ENCODE data around the gene CCDC141.

CCDC141 gene

GRCh38 chr2:178917555-178917954, 132.4 kb downstream of the CCDC141 start:
- FAIRE-seq (no peak), DNase-seq (ENCODE audit: insufficient read length, low spot score) (no peak)
- no peak for TF ChIP-seq POLR2A (IDR thresholded peaks at IDR 0.05; ENCODE audit: low read depth, low read length)

GRCh38 chr2:178915423-178916173, 134.3 kb downstream of the CCDC141 start:
- no peak for DNase-seq (ENCODE audit: insufficient read length, low spot score)
- TF ChIP-seq POLR2A (IDR thresholded peaks at IDR 0.05; ENCODE audit: low read depth, low read length) = no peak
- no peak for FAIRE-seq

GRCh38 chr2:178914259-178914849, 135.6 kb downstream of the CCDC141 start:
- DNase-seq (ENCODE audit: insufficient read length, low spot score) = peak; percentile 40
- no peak for TF ChIP-seq POLR2A (IDR thresholded peaks at IDR 0.05; ENCODE audit: low read depth, low read length)
- peak; percentile 98 for FAIRE-seq

GRCh38 chr2:178913049-178913441, 136.9 kb downstream of the CCDC141 start:
- no peak for DNase-seq (ENCODE audit: insufficient read length, low spot score)
- no peak for FAIRE-seq
- no peak for TF ChIP-seq POLR2A (IDR thresholded peaks at IDR 0.05; ENCODE audit: low read depth, low read length)

- DNase-seq (ENCODE audit: insufficient read length, low spot score) (no peak), FAIRE-seq (peak; percentile 55)
- TF ChIP-seq POLR2A (IDR thresholded peaks at IDR 0.05; ENCODE audit: low read depth, low read length) = no peak
Measured at GRCh38 chr2:178912416-178913048, 137.4 kb downstream of the CCDC141 start.

- TF ChIP-seq POLR2A (IDR thresholded peaks at IDR 0.05; ENCODE audit: low read depth, low read length) = no peak
- no peak for FAIRE-seq
- DNase-seq (ENCODE audit: insufficient read length, low spot score) = no peak
Measured at GRCh38 chr2:178911039-178911438, 138.9 kb downstream of the CCDC141 start.

- DNase-seq (ENCODE audit: insufficient read length, low spot score) = no peak
- TF ChIP-seq POLR2A (IDR thresholded peaks at IDR 0.05; ENCODE audit: low read depth, low read length) = no peak
- FAIRE-seq = no peak
Measured at GRCh38 chr2:178910005-178910404, 139.9 kb downstream of the CCDC141 start.

GRCh38 chr2:178909507-178909906, 140.4 kb downstream of the CCDC141 start:
- DNase-seq (ENCODE audit: insufficient read length, low spot score) (no peak), FAIRE-seq (no peak)
- no peak for TF ChIP-seq POLR2A (IDR thresholded peaks at IDR 0.05; ENCODE audit: low read depth, low read length)

GRCh38 chr2:178908810-178909209, 141.1 kb downstream of the CCDC141 start:
- no peak for FAIRE-seq
- no peak for TF ChIP-seq POLR2A (IDR thresholded peaks at IDR 0.05; ENCODE audit: low read depth, low read length)
- no peak for DNase-seq (ENCODE audit: insufficient read length, low spot score)

GRCh38 chr2:178905261-178905660, 144.7 kb downstream of the CCDC141 start:
- no peak for DNase-seq (ENCODE audit: insufficient read length, low spot score)
- no peak for FAIRE-seq
- no peak for TF ChIP-seq POLR2A (IDR thresholded peaks at IDR 0.05; ENCODE audit: low read depth, low read length)

- TF ChIP-seq POLR2A (IDR thresholded peaks at IDR 0.05; ENCODE audit: low read depth, low read length) = no peak
- peak; percentile 15 for FAIRE-seq
Measured at GRCh38 chr2:178899656-178900055, 150.3 kb downstream of the CCDC141 start.

GRCh38 chr2:178895872-178896271, 154.1 kb downstream of the CCDC141 start:
- TF ChIP-seq POLR2A (IDR thresholded peaks at IDR 0.05; ENCODE audit: low read depth, low read length) = no peak
- no peak for DNase-seq (ENCODE audit: insufficient read length, low spot score)
- peak; percentile 20 for FAIRE-seq

More at GRCh38 chr2:178899656-178900055, 150.3 kb downstream of the CCDC141 start:
- no peak for DNase-seq (ENCODE audit: insufficient read length, low spot score)

GRCh38 chr2:178895171-178895570, 154.8 kb downstream of the CCDC141 start:
- FAIRE-seq (no peak), DNase-seq (ENCODE audit: insufficient read length, low spot score) (no peak)
- no peak for TF ChIP-seq POLR2A (IDR thresholded peaks at IDR 0.05; ENCODE audit: low read depth, low read length)

- DNase-seq (ENCODE audit: insufficient read length, low spot score) = no peak
- FAIRE-seq = no peak
- TF ChIP-seq POLR2A (IDR thresholded peaks at IDR 0.05; ENCODE audit: low read depth, low read length) = no peak
Measured at GRCh38 chr2:178892751-178893625, 156.9 kb downstream of the CCDC141 start.

Data from H54 (cell line).